ENCODE results near the gene FPR3.

Gene FPR3

GRCh38 chr19:51820011-51820410 lies 25.1 kb downstream of the FPR3 start:
- no peak overlapping the region for H3K27ac ChIP-seq
- no peak for TF ChIP-seq CTCF (IDR thresholded peaks at IDR 0.05)
- no peaks in the 10 kb centered on the region for H3K9me3 ChIP-seq
- DNase-seq, result no peak
- intact Hi-C loops (cut with DNase I; ENCODE audit: low total_unique reads), result no loop called here
- H3K4me1 ChIP-seq, result peaks cover 0 to 8% (median 0%) of the 10 kb centered on the region in 4 donors
- H3K36me3 ChIP-seq, result no peaks in the 10 kb centered on the region
- no peak overlapping the region for H3K4me3 ChIP-seq
- H3K27me3 ChIP-seq, result no peaks in the 10 kb centered on the region

- Histone ChIP-seq H3K9me3 (peaks cover 0 to under 1% (median 0%) of the 10 kb centered on the region in 3 donors), H3K4me1 (peaks cover 0 to 8% (median 0%) of the 10 kb centered on the region in 4 donors)
Measured at GRCh38 chr19:51820831-51821446, 26.0 kb downstream of the FPR3 start.

GRCh38 chr19:51821456-51821855 lies 26.5 kb downstream of the FPR3 start:
- no peak for DNase-seq
- no peak for TF ChIP-seq CTCF (IDR thresholded peaks at IDR 0.05)
- H3K4me1 ChIP-seq, result peaks cover 0 to 8% (median 0%) of the 10 kb centered on the region in 4 donors
- H3K9me3 ChIP-seq, result peaks cover 0 to 6% (median 0%) of the 10 kb centered on the region in 3 donors
- H3K27ac ChIP-seq, result no peak overlapping the region
- H3K36me3 ChIP-seq, result no peaks in the 10 kb centered on the region
- H3K27me3 ChIP-seq, result no peaks in the 10 kb centered on the region
- no peak overlapping the region for H3K4me3 ChIP-seq
- intact Hi-C loops (cut with DNase I; ENCODE audit: low total_unique reads), result no loop called here

More at GRCh38 chr19:51820831-51821446, 26.0 kb downstream of the FPR3 start:
- no peaks in the 10 kb centered on the region for H3K36me3 ChIP-seq
- H3K4me3 ChIP-seq, result no peak overlapping the region
- no peak for TF ChIP-seq CTCF (IDR thresholded peaks at IDR 0.05)
- intact Hi-C loops (cut with DNase I; ENCODE audit: low total_unique reads), result no loop called here
- no peak for DNase-seq
- H3K27ac ChIP-seq, result no peak overlapping the region
- no peaks in the 10 kb centered on the region for H3K27me3 ChIP-seq

GRCh38 chr19:51821921-51822320 lies 27.0 kb downstream of the FPR3 start:
- Histone ChIP-seq H3K9me3 (peaks cover 0 to 11% (median 0%) of the 10 kb centered on the region in 3 donors), H3K27me3 (no peaks in the 10 kb centered on the region), H3K4me3 (no peak overlapping the region), H3K36me3 (no peaks in the 10 kb centered on the region), H3K4me1 (peaks cover 0 to 8% (median 0%) of the 10 kb centered on the region in 4 donors), H3K27ac (no peak overlapping the region)
- DNase-seq, result no peak
- intact Hi-C loops (cut with DNase I; ENCODE audit: low total_unique reads), result no loop called here
- no peak for TF ChIP-seq CTCF (IDR thresholded peaks at IDR 0.05)

- intact Hi-C loops (cut with DNase I; ENCODE audit: low total_unique reads), result no loop called here
- Histone ChIP-seq H3K27me3 (no peaks in the 10 kb centered on the region), H3K36me3 (no peaks in the 10 kb centered on the region), H3K4me3 (no peak overlapping the region), H3K9me3 (peaks cover 0 to 11% (median 0%) of the 10 kb centered on the region in 3 donors), H3K4me1 (peaks cover 0 to 8% (median 0%) of the 10 kb centered on the region in 4 donors), H3K27ac (no peak overlapping the region)
- TF ChIP-seq CTCF (IDR thresholded peaks at IDR 0.05), result no peak
- no peak for DNase-seq
Measured at GRCh38 chr19:51822325-51822724, 27.4 kb downstream of the FPR3 start.

Data from tibial artery (tissue), 4 donors.